GM23338 (cell line): ENCODE data around the gene WSB2. TPM values are rescaled to one million over a fixed set of nuclear protein-coding genes. Genes with fewer than 3 reads are reported as not detected.

Experiments used
- ATAC-seq: fragments of 200-7000 bp; cut with Tn5 transposase; 3 replicates; pipeline ENCODE4 v1.9.1; 2020
- DNase-seq: peaks from one replicate; pipeline ENCODE4 v3.0.0-alpha.2; 2015; ENCODE audit warnings: low spot score
- H2AFZ ChIP-seq: fragments of 200-600 bp; sonication (generic); 2 replicates; pipeline ENCODE4 v1.8.0; 2016; ENCODE audit warnings: antibody characterized with exemption, mild to moderate bottlenecking, moderate library complexity
- H3F3A ChIP-seq: fragments of 200-600 bp; sonication (generic); replicated peaks from 2 replicates; pipeline ENCODE4 v1.8.0; 2017; ENCODE audit warnings: antibody characterized with exemption, mixed run types, low read depth
- H3K27ac ChIP-seq: fragments of 200-600 bp; sonication (generic); 2 replicates; pipeline ENCODE4 v1.6.1; 2016; ENCODE audit warnings: low read depth
- H3K27me3 ChIP-seq: fragments of 200-600 bp; sonication (generic); 2 replicates; pipeline ENCODE4 v1.8.0; 2016; ENCODE audit warnings: mild to moderate bottlenecking, mixed run types, moderate library complexity; ENCODE audit not compliant: insufficient read depth
- H3K36me3 ChIP-seq: fragments of 200-600 bp; sonication (generic); 2 replicates; pipeline ENCODE4 v1.8.0; 2016; ENCODE audit warnings: mild to moderate bottlenecking; ENCODE audit not compliant: insufficient read depth
- H3K4me1 ChIP-seq: fragments of 200-600 bp; sonication (generic); 2 replicates; pipeline ENCODE4 v1.8.0; 2016; ENCODE audit warnings: mild to moderate bottlenecking, moderate library complexity; ENCODE audit not compliant: insufficient read depth
- H3K4me2 ChIP-seq: fragments of 200-600 bp; sonication (generic); 2 replicates; pipeline ENCODE4 v1.7.1; 2017; ENCODE audit warnings: mixed run types
- H3K4me3 ChIP-seq: fragments of 200-600 bp; sonication (generic); 2 replicates; pipeline ENCODE4 v1.6.1; 2016; ENCODE audit warnings: mixed run types
- H3K79me2 ChIP-seq: fragments of 200-600 bp; sonication (generic); replicated peaks from 2 replicates; pipeline ENCODE4 v1.8.0; 2017; ENCODE audit warnings: mild to moderate bottlenecking; ENCODE audit not compliant: insufficient read depth
- H3K9me2 ChIP-seq: fragments of 200-600 bp; sonication (generic); 2 replicates; pipeline ENCODE4 v1.8.0; 2017; ENCODE audit not compliant: insufficient read depth
- H4K20me1 ChIP-seq: fragments of 200-600 bp; sonication (generic); replicated peaks from 2 replicates; pipeline ENCODE4 v1.8.0; 2017; ENCODE audit warnings: mild to moderate bottlenecking; ENCODE audit not compliant: insufficient read depth
- H3K27ac Mint-ChIP-seq: 2 replicates; pipeline ENCODE4 v1.8.0; 2020; ENCODE audit warnings: inconsistent platforms, mild to moderate bottlenecking, moderate library complexity, mixed read lengths
- H3K27me3 Mint-ChIP-seq: 3 replicates; pipeline ENCODE4 v1.8.0; 2022; ENCODE audit warnings: low read depth, mild to moderate bottlenecking, moderate library complexity, mixed read lengths, inconsistent platforms; ENCODE audit not compliant: insufficient read depth, poor library complexity
- H3K36me3 Mint-ChIP-seq: 3 replicates; pipeline ENCODE4 v1.8.0; 2021; ENCODE audit warnings: low read depth, mild to moderate bottlenecking, inconsistent platforms, moderate library complexity, mixed read lengths
- H3K4me1 Mint-ChIP-seq: 3 replicates; pipeline ENCODE4 v1.8.0; 2020; ENCODE audit warnings: mild to moderate bottlenecking, inconsistent platforms, mixed read lengths
- H3K4me3 Mint-ChIP-seq: 3 replicates; pipeline ENCODE4 v1.8.0; 2021; ENCODE audit warnings: moderate library complexity, mild to moderate bottlenecking, inconsistent platforms, mixed read lengths
- H3K9me3 Mint-ChIP-seq: 3 replicates; pipeline ENCODE4 v1.8.0; 2020; ENCODE audit warnings: moderate library complexity, mild to moderate bottlenecking, inconsistent platforms, mixed read lengths
- CREB1 ChIP-seq: fragments of 250-450 bp; sonication (Bioruptor Pico); IDR thresholded peaks from 2 replicates; pipeline ENCODE4 v1.5.0; 2020; ENCODE audit warnings: low read depth, mild to moderate bottlenecking, moderate library complexity
- EZH2phosphoT487 ChIP-seq: fragments of 200-600 bp; sonication (generic); IDR thresholded peaks from one replicate; pipeline ENCODE4 v1.8.1; 2018; ENCODE audit warnings: antibody characterized with exemption; ENCODE audit not compliant: unreplicated experiment
- JUNB ChIP-seq: IDR thresholded peaks from one replicate; pipeline ENCODE4 v1.6.1; 2016; ENCODE audit warnings: antibody characterized with exemption; ENCODE audit not compliant: unreplicated experiment
- NANOG ChIP-seq: IDR thresholded peaks from 2 replicates; pipeline ENCODE4 v1.6.1; 2016; ENCODE audit warnings: antibody characterized with exemption, borderline replicate concordance
- POLR2AphosphoS5 ChIP-seq: IDR thresholded peaks from 2 replicates; pipeline ENCODE4 v1.6.1; 2016; ENCODE audit warnings: antibody characterized with exemption, low read depth
- REST ChIP-seq: IDR thresholded peaks from one replicate; pipeline ENCODE4 v1.6.1; 2018; ENCODE audit warnings: antibody characterized with exemption; ENCODE audit not compliant: unreplicated experiment
- STAT1 ChIP-seq: IDR thresholded peaks from one replicate; pipeline ENCODE4 v1.6.1; 2016; ENCODE audit warnings: antibody characterized with exemption; ENCODE audit not compliant: unreplicated experiment
- ZNF331 ChIP-seq: fragments of 250-450 bp; sonication (Bioruptor Pico); IDR thresholded peaks from 2 replicates; pipeline ENCODE4 v1.5.0; 2020; ENCODE audit warnings: low read depth, mild to moderate bottlenecking, moderate library complexity
- polyA plus RNA-seq: library from polyadenylated mRNA; unstranded; fragments of >200 nt; fragmentation: Nextera tagmentation; extraction: Ambion mirVana; gene quantifications from 2 replicates; pipeline ENCODE4 v1.2.1, GENCODE V29; 2016
- total RNA-seq: library from RNA; depleted of rRNA; stranded (reverse); fragments of >200 nt; shearing (Covaris generic); gene quantifications from 2 replicates; pipeline ENCODE4 v1.2.3, GENCODE V29; 2014
- TF ChIP-seq, protein P1 (sequence below), 2 experiments: fragments of 200-600 bp in 1 of 2; sonication (generic) in 1 of 2; conservative IDR thresholded peaks; 2 replicates each; pipeline versions ENCODE4 v1.5.1 to v1.6.1; 2016 to 2017; ENCODE audit warnings: antibody characterized with exemption in 2 of 2, low read depth in 2 of 2, mild to moderate bottlenecking in 2 of 2, moderate library complexity in 1 of 2
- TF ChIP-seq, protein P2 (sequence below): fragments of 250-450 bp; sonication (Bioruptor Pico); IDR thresholded peaks from 2 replicates; pipeline ENCODE4 v1.5.0; 2020; ENCODE audit warnings: mild to moderate bottlenecking, moderate library complexity

Gene WSB2
- total and polyA plus RNA-seq, 2 experiments from 2014 or later: 36.6 to 60.8 TPM

- H3K9me3 Mint-ChIP-seq: peaks cover 4% of the 10 kb centered on the region; the same call in 1 of the 3 replicates
- Histone ChIP-seq H3K4me3 (no peak overlapping the region; the same call in 1 of the 2 replicates), H3K27me3 (no peaks in the 10 kb centered on the region), H3K27ac (no peak overlapping the region), H4K20me1 (peaks cover 12% of the 10 kb centered on the region; the same call in 1 of the 2 replicates), H3K9me2 (no peaks in the 10 kb centered on the region), H3F3A (peaks cover 26% of the 10 kb centered on the region), H3K36me3 (no peaks in the 10 kb centered on the region), H3K79me2 (peaks cover 53% of the 10 kb centered on the region), H3K4me1 (peaks cover 23% of the 10 kb centered on the region), H2AFZ (no peak overlapping the region), H3K4me2 (no peak overlapping the region)
- no peak for TF ChIP-seq NANOG
- no peak for TF ChIP-seq ZNF331
- TF ChIP-seq, protein P1, sequence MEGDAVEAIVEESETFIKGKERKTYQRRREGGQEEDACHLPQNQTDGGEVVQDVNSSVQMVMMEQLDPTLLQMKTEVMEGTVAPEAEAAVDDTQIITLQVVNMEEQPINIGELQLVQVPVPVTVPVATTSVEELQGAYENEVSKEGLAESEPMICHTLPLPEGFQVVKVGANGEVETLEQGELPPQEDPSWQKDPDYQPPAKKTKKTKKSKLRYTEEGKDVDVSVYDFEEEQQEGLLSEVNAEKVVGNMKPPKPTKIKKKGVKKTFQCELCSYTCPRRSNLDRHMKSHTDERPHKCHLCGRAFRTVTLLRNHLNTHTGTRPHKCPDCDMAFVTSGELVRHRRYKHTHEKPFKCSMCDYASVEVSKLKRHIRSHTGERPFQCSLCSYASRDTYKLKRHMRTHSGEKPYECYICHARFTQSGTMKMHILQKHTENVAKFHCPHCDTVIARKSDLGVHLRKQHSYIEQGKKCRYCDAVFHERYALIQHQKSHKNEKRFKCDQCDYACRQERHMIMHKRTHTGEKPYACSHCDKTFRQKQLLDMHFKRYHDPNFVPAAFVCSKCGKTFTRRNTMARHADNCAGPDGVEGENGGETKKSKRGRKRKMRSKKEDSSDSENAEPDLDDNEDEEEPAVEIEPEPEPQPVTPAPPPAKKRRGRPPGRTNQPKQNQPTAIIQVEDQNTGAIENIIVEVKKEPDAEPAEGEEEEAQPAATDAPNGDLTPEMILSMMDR (conservative IDR thresholded peaks at IDR 0.05; ENCODE audit: low read depth in 2 of 2): no peak
- no peak for TF ChIP-seq POLR2AphosphoS5
- no peak for TF ChIP-seq REST
- TF ChIP-seq JUNB: no peak
- TF ChIP-seq, protein P2, sequence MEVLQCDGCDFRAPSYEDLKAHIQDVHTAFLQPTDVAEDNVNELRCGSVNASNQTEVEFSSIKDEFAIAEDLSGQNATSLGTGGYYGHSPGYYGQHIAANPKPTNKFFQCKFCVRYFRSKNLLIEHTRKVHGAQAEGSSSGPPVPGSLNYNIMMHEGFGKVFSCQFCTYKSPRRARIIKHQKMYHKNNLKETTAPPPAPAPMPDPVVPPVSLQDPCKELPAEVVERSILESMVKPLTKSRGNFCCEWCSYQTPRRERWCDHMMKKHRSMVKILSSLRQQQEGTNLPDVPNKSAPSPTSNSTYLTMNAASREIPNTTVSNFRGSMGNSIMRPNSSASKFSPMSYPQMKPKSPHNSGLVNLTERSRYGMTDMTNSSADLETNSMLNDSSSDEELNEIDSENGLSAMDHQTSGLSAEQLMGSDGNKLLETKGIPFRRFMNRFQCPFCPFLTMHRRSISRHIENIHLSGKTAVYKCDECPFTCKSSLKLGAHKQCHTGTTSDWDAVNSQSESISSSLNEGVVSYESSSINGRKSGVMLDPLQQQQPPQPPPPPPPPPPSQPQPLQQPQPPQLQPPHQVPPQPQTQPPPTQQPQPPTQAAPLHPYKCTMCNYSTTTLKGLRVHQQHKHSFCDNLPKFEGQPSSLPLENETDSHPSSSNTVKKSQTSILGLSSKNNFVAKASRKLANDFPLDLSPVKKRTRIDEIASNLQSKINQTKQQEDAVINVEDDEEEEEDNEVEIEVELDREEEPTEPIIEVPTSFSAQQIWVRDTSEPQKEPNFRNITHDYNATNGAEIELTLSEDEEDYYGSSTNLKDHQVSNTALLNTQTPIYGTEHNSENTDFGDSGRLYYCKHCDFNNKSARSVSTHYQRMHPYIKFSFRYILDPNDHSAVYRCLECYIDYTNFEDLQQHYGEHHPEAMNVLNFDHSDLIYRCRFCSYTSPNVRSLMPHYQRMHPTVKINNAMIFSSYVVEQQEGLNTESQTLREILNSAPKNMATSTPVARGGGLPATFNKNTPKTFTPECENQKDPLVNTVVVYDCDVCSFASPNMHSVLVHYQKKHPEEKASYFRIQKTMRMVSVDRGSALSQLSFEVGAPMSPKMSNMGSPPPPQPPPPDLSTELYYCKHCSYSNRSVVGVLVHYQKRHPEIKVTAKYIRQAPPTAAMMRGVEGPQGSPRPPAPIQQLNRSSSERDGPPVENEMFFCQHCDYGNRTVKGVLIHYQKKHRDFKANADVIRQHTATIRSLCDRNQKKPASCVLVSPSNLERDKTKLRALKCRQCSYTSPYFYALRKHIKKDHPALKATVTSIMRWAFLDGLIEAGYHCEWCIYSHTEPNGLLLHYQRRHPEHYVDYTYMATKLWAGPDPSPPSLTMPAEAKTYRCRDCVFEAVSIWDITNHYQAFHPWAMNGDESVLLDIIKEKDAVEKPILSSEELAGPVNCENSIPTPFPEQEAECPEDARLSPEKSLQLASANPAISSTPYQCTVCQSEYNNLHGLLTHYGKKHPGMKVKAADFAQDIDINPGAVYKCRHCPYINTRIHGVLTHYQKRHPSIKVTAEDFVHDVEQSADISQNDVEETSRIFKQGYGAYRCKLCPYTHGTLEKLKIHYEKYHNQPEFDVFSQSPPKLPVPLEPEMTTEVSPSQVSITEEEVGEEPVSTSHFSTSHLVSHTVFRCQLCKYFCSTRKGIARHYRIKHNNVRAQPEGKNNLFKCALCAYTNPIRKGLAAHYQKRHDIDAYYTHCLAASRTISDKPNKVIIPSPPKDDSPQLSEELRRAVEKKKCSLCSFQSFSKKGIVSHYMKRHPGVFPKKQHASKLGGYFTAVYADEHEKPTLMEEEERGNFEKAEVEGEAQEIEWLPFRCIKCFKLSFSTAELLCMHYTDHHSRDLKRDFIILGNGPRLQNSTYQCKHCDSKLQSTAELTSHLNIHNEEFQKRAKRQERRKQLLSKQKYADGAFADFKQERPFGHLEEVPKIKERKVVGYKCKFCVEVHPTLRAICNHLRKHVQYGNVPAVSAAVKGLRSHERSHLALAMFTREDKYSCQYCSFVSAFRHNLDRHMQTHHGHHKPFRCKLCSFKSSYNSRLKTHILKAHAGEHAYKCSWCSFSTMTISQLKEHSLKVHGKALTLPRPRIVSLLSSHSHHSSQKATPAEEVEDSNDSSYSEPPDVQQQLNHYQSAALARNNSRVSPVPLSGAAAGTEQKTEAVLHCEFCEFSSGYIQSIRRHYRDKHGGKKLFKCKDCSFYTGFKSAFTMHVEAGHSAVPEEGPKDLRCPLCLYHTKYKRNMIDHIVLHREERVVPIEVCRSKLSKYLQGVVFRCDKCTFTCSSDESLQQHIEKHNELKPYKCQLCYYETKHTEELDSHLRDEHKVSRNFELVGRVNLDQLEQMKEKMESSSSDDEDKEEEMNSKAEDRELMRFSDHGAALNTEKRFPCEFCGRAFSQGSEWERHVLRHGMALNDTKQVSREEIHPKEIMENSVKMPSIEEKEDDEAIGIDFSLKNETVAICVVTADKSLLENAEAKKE (CRISPR knock-in tag): no peak
- TF ChIP-seq STAT1: no peak
- TF ChIP-seq CREB1 (CRISPR knock-in tag): no peak
- no peak for TF ChIP-seq EZH2phosphoT487
- H3K4me1 Mint-ChIP-seq: peaks cover 35% of the 10 kb centered on the region
- peaks cover 12% of the 10 kb centered on the region for H3K36me3 Mint-ChIP-seq
- peak overlapping the region; percentile 42; the same call in 1 of the 2 replicates for H3K27ac Mint-ChIP-seq
- ATAC-seq: no peak
- no peak for DNase-seq
- peak overlapping the region; percentile 30; the same call in 1 of the 3 replicates for H3K4me3 Mint-ChIP-seq
- peaks cover 25% of the 10 kb centered on the region for H3K27me3 Mint-ChIP-seq
Measured at GRCh38 chr12:118058881-118059280, 2.1 kb downstream of the WSB2 start.
